Measurements from ENCODE around the gene TCF7L2.

DNA sequence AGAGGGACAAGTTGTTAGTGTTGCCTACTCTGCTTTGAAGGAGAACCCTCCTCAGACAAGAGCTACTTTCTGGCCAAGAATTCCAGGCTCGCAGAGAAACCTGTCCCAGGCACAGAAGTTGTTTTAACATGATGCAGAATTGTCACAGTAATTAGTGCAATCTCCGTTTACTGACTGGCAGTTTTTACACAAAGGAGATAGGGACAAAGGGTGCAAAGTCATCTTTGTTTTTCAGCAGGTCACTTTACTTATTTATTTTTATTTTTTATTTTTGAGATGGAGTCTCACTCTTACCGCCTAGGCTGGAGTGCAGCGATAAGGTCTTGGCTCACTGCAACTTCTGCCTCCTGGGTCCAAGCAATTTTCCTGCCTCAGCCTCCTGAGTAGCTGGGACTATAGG lies 12.3 kb downstream of the TCF7L2 start:
- TF ChIP-seq, protein P1, sequence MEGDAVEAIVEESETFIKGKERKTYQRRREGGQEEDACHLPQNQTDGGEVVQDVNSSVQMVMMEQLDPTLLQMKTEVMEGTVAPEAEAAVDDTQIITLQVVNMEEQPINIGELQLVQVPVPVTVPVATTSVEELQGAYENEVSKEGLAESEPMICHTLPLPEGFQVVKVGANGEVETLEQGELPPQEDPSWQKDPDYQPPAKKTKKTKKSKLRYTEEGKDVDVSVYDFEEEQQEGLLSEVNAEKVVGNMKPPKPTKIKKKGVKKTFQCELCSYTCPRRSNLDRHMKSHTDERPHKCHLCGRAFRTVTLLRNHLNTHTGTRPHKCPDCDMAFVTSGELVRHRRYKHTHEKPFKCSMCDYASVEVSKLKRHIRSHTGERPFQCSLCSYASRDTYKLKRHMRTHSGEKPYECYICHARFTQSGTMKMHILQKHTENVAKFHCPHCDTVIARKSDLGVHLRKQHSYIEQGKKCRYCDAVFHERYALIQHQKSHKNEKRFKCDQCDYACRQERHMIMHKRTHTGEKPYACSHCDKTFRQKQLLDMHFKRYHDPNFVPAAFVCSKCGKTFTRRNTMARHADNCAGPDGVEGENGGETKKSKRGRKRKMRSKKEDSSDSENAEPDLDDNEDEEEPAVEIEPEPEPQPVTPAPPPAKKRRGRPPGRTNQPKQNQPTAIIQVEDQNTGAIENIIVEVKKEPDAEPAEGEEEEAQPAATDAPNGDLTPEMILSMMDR (IDR thresholded peaks at IDR 0.05) = no peak
- TF ChIP-seq SIN3A (IDR thresholded peaks at IDR 0.05; ENCODE audit: borderline replicate concordance, insufficient read depth, low read depth, low read length) = no peak
